Ishikawa (cell line): ENCODE data around the gene RFTN2.

Experiments
- CEBPB ChIP-seq: IDR thresholded peaks from 2 replicates; pipeline ENCODE4 v1.6.1; 2012
- CREB1 ChIP-seq: IDR thresholded peaks from 2 replicates; pipeline ENCODE4 v1.6.1; 2012; ENCODE audit warnings: low read depth
- EGR1 ChIP-seq: IDR thresholded peaks from 2 replicates; pipeline ENCODE4 v1.6.1; 2012
- EP300 ChIP-seq: IDR thresholded peaks from 2 replicates; pipeline ENCODE4 v1.6.1; 2012; ENCODE audit warnings: borderline replicate concordance
- RAD21 ChIP-seq: IDR thresholded peaks from 2 replicates; pipeline ENCODE4 v1.6.1; 2012; ENCODE audit warnings: low read depth
- TAF1 ChIP-seq: IDR thresholded peaks from 2 replicates; pipeline ENCODE4 v1.6.1; 2012; ENCODE audit warnings: low read depth, mild to moderate bottlenecking
- TEAD4 ChIP-seq: IDR thresholded peaks from 2 replicates; pipeline ENCODE4 v1.6.1; 2012
- TF ChIP-seq, protein P1 (sequence below): IDR thresholded peaks from 2 replicates; pipeline ENCODE4 v1.6.1; 2012

DNA sequence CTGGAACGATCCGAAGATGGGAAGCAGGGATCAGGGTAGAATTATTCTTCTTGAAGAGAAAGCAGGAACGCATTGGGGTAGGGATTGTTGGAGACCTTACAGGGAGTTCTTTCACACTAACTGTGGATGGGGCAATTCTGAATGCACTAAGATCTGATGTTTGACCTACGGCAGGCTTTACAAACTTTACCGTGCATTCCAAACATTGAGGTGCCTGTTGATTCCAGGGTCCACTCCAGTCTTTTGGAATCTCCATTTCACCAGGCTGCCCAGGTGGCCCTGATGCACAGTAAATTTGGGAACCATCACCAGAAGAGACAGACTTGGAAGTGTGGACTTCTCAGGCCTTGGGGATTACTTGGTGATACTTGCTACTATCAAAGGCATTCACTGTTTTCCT lies 76.9 kb downstream of the RFTN2 start:
- TF ChIP-seq TEAD4 (no peak), EGR1 (no peak), TAF1 (no peak), CEBPB (no peak), EP300 (no peak), RAD21 (no peak), CREB1 (no peak)
- TF ChIP-seq, protein P1, sequence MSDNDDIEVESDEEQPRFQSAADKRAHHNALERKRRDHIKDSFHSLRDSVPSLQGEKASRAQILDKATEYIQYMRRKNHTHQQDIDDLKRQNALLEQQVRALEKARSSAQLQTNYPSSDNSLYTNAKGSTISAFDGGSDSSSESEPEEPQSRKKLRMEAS = no peak
